Uterus (tissue), 4 donors: ENCODE results near the gene FGG. TPM values are rescaled to one million over a fixed set of nuclear protein-coding genes. Genes with fewer than 3 reads are reported as not detected.

ENCODE experiments used
- DNase-seq, 2 donors: peaks; one replicate each; pipeline ENCODE4 v3.0.0-alpha.2; 2019 to 2020
- H3K27ac ChIP-seq, 2 donors: fragments of 200-600 bp; sonication (generic); 1 replicate in 1 of 2; 2 replicates in 1 of 2; pipeline ENCODE4 v1.5.1; 2016 to 2018
- H3K27me3 ChIP-seq, 2 donors: fragments of 200-600 bp; sonication (generic); one replicate each; pipeline ENCODE4 v1.5.1; 2018 to 2019; ENCODE audit warnings: control low read depth in 1 of 2
- H3K36me3 ChIP-seq, 2 donors: fragments of 200-600 bp; sonication (generic); one replicate each; pipeline ENCODE4 v1.5.1; 2019; ENCODE audit warnings: control low read depth in 1 of 2
- H3K4me1 ChIP-seq, 2 donors: fragments of 200-600 bp; sonication (generic); one replicate each; pipeline ENCODE4 v1.5.1; 2018 to 2019; ENCODE audit warnings: control low read depth in 1 of 2
- H3K4me3 ChIP-seq, 2 donors: fragments of 200-600 bp; sonication (generic); 1 replicate in 1 of 2; 2 replicates in 1 of 2; pipeline ENCODE4 v1.5.1; 2018 to 2019; ENCODE audit warnings: mild to moderate bottlenecking in 1 of 2
- H3K9me3 ChIP-seq, 2 donors: fragments of 200-600 bp; sonication (generic); one replicate each; pipeline ENCODE4 v1.5.1; 2019; ENCODE audit warnings: control low read depth in 1 of 2
- POLR2A ChIP-seq, 2 donors: fragments of 450-650 bp; IDR thresholded peaks; one replicate each; pipeline ENCODE4 v1.6.1; 2016; ENCODE audit warnings: antibody characterized with exemption in 2 of 2, mild to moderate bottlenecking in 1 of 2, moderate library complexity in 1 of 2
- intact Hi-C: fragments of 100-400 bp; cut with DNase I; formaldehyde crosslinking; loops from one replicate; pipeline ENCODE4 v1.15.1; 2023; ENCODE audit warnings: low total_unique reads
- total RNA-seq, 4 donors: library from RNA; depleted of rRNA in 3 of 4; stranded (reverse); fragments of >200 nt in 3 of 4; gene quantifications; one replicate each; pipeline versions ENCODE4 v1.1.0 to v1.2.4, GENCODE V29; 2014 to 2023
- TF ChIP-seq, protein P1 (sequence below), 4 experiments: fragments of 200-600 bp in 2 of 4; fragments of 450-650 bp in 2 of 4; sonication (generic) in 2 of 4; IDR thresholded peaks; one replicate each; pipeline ENCODE4 v1.5.1; 2016 to 2019; ENCODE audit warnings: antibody characterized with exemption in 4 of 4, mild to moderate bottlenecking in 2 of 4, moderate library complexity in 1 of 4
- donor health status: DM: yes; HTN: yes; CAD: no.

The FGG gene
- total RNA-seq, 4 donors from 2014 or later, result 0.61 TPM; not detected in 3

DNA sequence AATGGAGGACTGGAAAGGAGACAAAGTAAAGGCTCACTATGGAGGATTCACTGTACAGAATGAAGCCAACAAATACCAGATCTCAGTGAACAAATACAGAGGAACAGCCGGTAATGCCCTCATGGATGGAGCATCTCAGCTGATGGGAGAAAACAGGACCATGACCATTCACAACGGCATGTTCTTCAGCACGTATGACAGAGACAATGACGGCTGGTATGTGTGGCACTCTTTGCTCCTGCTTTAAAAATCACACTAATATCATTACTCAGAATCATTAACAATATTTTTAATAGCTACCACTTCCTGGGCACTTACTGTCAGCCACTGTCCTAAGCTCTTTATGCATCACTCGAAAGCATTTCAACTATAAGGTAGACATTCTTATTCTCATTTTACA, 42.9 kb downstream of the FGG start:
- TF ChIP-seq POLR2A (IDR thresholded peaks at IDR 0.05), result no peak
- intact Hi-C loops, result no loop called here
- H3K9me3 ChIP-seq, result no peaks in the 10 kb centered on the region

DNA sequence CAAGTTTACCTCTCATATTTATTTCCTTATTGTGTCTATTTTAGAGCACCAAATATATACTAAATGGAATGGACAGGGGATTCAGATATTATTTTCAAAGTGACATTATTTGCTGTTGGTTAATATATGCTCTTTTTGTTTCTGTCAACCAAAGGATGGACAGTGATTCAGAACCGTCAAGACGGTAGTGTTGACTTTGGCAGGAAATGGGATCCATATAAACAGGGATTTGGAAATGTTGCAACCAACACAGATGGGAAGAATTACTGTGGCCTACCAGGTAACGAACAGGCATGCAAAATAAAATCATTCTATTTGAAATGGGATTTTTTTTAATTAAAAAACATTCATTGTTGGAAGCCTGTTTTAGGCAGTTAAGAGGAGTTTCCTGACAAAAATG, 43.4 kb downstream of the FGG start:
- TF ChIP-seq POLR2A (IDR thresholded peaks at IDR 0.05), result no peak
- TF ChIP-seq, protein P1, sequence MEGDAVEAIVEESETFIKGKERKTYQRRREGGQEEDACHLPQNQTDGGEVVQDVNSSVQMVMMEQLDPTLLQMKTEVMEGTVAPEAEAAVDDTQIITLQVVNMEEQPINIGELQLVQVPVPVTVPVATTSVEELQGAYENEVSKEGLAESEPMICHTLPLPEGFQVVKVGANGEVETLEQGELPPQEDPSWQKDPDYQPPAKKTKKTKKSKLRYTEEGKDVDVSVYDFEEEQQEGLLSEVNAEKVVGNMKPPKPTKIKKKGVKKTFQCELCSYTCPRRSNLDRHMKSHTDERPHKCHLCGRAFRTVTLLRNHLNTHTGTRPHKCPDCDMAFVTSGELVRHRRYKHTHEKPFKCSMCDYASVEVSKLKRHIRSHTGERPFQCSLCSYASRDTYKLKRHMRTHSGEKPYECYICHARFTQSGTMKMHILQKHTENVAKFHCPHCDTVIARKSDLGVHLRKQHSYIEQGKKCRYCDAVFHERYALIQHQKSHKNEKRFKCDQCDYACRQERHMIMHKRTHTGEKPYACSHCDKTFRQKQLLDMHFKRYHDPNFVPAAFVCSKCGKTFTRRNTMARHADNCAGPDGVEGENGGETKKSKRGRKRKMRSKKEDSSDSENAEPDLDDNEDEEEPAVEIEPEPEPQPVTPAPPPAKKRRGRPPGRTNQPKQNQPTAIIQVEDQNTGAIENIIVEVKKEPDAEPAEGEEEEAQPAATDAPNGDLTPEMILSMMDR (IDR thresholded peaks at IDR 0.05), result no peak
- intact Hi-C loops, result no loop called here
- no peak overlapping the region for H3K27ac ChIP-seq
- H3K4me1 ChIP-seq, result no peaks in the 10 kb centered on the region
- H3K27me3 ChIP-seq, result peaks cover 0 to 4% of the 10 kb centered on the region in 2 donors
- no peaks in the 10 kb centered on the region for H3K9me3 ChIP-seq
- no peak overlapping the region for H3K4me3 ChIP-seq
- H3K36me3 ChIP-seq, result no peaks in the 10 kb centered on the region
- DNase-seq, result no peak

More for the DNA sequence above, 42.9 kb downstream of the FGG start:
- Histone ChIP-seq H3K27me3 (peaks cover 0 to 4% of the 10 kb centered on the region in 2 donors), H3K27ac (no peak overlapping the region), H3K36me3 (no peaks in the 10 kb centered on the region), H3K4me3 (no peak overlapping the region), H3K4me1 (no peaks in the 10 kb centered on the region)
- DNase-seq, result no peak

DNA sequence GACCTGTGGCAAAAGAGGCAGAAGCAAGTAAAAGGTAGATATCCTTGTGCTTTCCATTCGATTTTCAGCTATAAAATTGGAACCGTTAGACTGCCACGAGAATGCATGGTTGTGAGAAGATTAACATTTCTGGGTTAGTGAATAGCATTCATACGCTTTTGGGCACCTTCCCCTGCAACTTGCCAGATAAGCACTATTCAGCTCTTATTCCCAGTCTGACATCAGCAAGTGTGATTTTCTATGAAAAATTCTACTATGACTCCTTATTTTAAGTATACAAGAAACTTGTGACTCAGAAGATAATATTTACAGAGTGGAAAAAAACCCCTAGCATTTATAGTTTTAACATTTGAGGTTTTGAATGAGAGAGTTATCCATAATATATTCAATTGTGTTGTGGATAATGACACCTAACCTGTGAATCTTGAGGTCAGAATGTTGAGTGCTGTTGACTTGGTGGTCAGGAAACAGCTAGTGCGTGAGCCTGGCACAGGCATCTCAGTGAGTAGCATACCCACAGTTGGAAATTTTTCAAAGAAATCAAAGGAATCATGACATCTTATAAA, 45.7 kb downstream of the FGG start:
- no peak for TF ChIP-seq POLR2A (IDR thresholded peaks at IDR 0.05)
- TF ChIP-seq, protein P1 (IDR thresholded peaks at IDR 0.05), result no peak
- Histone ChIP-seq H3K27ac (no peak overlapping the region), H3K36me3 (no peaks in the 10 kb centered on the region), H3K4me3 (no peak overlapping the region), H3K27me3 (peaks cover 0 to 4% of the 10 kb centered on the region in 2 donors), H3K4me1 (no peaks in the 10 kb centered on the region), H3K9me3 (no peaks in the 10 kb centered on the region)
- no peak for DNase-seq
- intact Hi-C loops, result no loop called here

DNA sequence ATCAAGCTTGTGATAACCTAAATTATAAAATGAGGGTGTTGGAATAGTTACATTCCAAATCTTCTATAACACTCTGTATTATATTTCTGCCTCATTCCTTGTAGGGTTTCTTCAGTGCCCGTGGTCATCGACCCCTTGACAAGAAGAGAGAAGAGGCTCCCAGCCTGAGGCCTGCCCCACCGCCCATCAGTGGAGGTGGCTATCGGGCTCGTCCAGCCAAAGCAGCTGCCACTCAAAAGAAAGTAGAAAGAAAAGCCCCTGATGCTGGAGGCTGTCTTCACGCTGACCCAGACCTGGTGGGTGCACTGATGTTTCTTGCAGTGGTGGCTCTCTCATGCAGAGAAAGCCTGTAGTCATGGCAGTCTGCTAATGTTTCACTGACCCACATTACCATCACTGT, 46.8 kb downstream of the FGG start:
- no peaks in the 10 kb centered on the region for H3K9me3 ChIP-seq
- DNase-seq, result no peak
- no peak overlapping the region for H3K27ac ChIP-seq
- H3K4me3 ChIP-seq, result no peak overlapping the region
- H3K36me3 ChIP-seq, result no peaks in the 10 kb centered on the region
- H3K4me1 ChIP-seq, result no peaks in the 10 kb centered on the region
- H3K27me3 ChIP-seq, result peaks cover 0 to 4% of the 10 kb centered on the region in 2 donors
- intact Hi-C loops, result no loop called here
- no peak for TF ChIP-seq POLR2A (IDR thresholded peaks at IDR 0.05)

DNA sequence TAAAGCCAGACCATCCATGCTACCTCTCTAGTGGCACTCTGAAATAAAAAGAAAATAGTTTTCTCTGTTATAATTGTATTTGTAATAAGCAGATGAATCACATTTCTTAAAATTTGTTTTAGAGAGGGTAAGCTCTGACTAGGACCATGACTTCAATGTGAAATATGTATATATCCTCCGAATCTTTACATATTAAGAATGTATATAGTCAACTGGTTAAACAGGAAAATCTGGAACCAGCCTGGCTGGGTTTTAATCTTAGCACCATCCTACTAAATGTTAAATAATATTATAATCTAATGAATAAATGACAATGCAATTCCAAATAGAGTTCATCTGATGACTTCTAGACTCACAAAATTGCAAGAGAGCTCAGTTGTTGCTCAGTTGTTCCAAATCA, 48.1 kb downstream of the FGG start:
- Histone ChIP-seq H3K36me3 (no peaks in the 10 kb centered on the region), H3K4me1 (no peaks in the 10 kb centered on the region), H3K4me3 (no peak overlapping the region), H3K27ac (no peak overlapping the region), H3K9me3 (no peaks in the 10 kb centered on the region), H3K27me3 (peaks cover 0 to 4% of the 10 kb centered on the region in 2 donors)
- TF ChIP-seq, protein P1 (IDR thresholded peaks at IDR 0.05), result no peak
- no peak for TF ChIP-seq POLR2A (IDR thresholded peaks at IDR 0.05)
- intact Hi-C loops, result no loop called here
- no peak for DNase-seq

DNA sequence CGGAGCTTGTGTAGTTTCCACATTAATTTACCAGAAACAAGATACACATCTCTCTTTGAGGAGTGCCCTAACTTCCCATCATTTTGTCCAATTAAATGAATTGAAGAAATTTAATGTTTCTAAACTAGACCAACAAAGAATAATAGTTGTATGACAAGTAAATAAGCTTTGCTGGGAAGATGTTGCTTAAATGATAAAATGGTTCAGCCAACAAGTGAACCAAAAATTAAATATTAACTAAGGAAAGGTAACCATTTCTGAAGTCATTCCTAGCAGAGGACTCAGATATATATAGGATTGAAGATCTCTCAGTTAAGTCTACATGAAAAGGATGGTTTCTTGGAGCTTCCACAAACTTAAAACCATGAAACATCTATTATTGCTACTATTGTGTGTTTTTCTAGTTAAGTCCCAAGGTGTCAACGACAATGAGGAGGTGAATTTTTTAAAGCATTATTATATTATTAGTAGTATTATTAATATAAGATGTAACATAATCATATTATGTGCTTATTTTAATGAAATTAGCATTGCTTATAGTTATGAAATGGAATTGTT, 49.7 kb downstream of the FGG start, which contains the start of gene FGB:
FGB (plus strand) TSS at position 315 of the 558 bp plus-strand sequence; CDS start at position 323, 8 bp downstream.
- Histone ChIP-seq H3K4me3 (no peak within 1 kb of the TSS), H3K27me3 (peaks cover 0 to 4% of the 10 kb centered on the region in 2 donors), H3K4me1 (no peaks in the 10 kb centered on the region), H3K9me3 (no peaks in the 10 kb centered on the region), H3K27ac (no peak within 1 kb of the TSS), H3K36me3 (no peaks in the 10 kb centered on the region)
- intact Hi-C loops, result no loop called here
- TF ChIP-seq POLR2A (IDR thresholded peaks at IDR 0.05), result no peak
- DNase-seq, result no peak
